Pericardium fibroblast (primary cell): ENCODE measurements around the gene SRPK3. TPM values are rescaled to one million over a fixed set of nuclear protein-coding genes. Genes with fewer than 3 reads are reported as not detected.

Experiments used
- total RNA-seq: library from RNA; depleted of rRNA; stranded (reverse); fragments of >200 nt; gene quantifications from 2 replicates; pipeline ENCODE4 v1.2.3, GENCODE V29; 2015

SRPK3 gene, protein sequence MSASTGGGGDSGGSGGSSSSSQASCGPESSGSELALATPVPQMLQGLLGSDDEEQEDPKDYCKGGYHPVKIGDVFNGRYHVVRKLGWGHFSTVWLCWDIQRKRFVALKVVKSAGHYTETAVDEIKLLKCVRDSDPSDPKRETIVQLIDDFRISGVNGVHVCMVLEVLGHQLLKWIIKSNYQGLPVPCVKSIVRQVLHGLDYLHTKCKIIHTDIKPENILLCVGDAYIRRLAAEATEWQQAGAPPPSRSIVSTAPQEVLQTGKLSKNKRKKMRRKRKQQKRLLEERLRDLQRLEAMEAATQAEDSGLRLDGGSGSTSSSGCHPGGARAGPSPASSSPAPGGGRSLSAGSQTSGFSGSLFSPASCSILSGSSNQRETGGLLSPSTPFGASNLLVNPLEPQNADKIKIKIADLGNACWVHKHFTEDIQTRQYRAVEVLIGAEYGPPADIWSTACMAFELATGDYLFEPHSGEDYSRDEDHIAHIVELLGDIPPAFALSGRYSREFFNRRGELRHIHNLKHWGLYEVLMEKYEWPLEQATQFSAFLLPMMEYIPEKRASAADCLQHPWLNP
- total RNA-seq = under 0.01 and 1.6 TPM in 2 replicates

GRCh38 chrX:153780678-153781427, at the start of gene SRPK3:
SRPK3 (plus strand) TSS chrX:153781041; CDS start chrX:153781087, 46 bp downstream.

GRCh38 chrX:153763989-153764755, 16.7 kb upstream of the SRPK3 start, which contains the start of gene PLXNB3:
PLXNB3 (plus strand) TSS chrX:153764249; CDS start chrX:153765536, 1,287 bp downstream.

GRCh38 chrX:153794018-153794896, 13.4 kb downstream of the SRPK3 start, which contains the start of the genes IDH3G and SSR4:
IDH3G (minus strand) TSS chrX:153794375; CDS start chrX:153794326, 49 bp downstream.
SSR4 (plus strand) TSS chrX:153794668; CDS start chrX:153794688, 20 bp downstream.

GRCh38 chrX:153829799-153830639, 49.2 kb downstream of the SRPK3 start, which contains the start of gene PDZD4:
PDZD4 (minus strand) TSS chrX:153830544; CDS start chrX:153830298, 246 bp downstream.

Other genes with a start within 250 kb of the SRPK3 start
- gene CCNQ, start 181.9 kb upstream of the SRPK3 start, total RNA-seq = 16.0 and 33.4 TPM in 2 replicates
- gene DUSP9, start 133.8 kb upstream of the SRPK3 start, total RNA-seq = 0.93 TPM in 1 of 2 replicates, not detected in the other
- 0.09 and 0.35 TPM in 2 replicates for gene PNCK, start 107.2 kb upstream of the SRPK3 start, total RNA-seq
- 22.1 and 24.0 TPM in 2 replicates for gene SLC6A8, start 93.1 kb upstream of the SRPK3 start, total RNA-seq
- 79.2 and 110 TPM in 2 replicates for gene BCAP31, start 56.7 kb upstream of the SRPK3 start, total RNA-seq
- gene ABCD1, start 56.2 kb upstream of the SRPK3 start, total RNA-seq = 12.9 and 16.3 TPM in 2 replicates
- gene PLXNB3, start 16.8 kb upstream of the SRPK3 start, total RNA-seq = 1.6 and 7.5 TPM in 2 replicates
- 80.7 and 86.6 TPM in 2 replicates for gene IDH3G, start 13.3 kb downstream of the SRPK3 start, total RNA-seq
- 256 and 443 TPM in 2 replicates for gene SSR4, start 13.6 kb downstream of the SRPK3 start, total RNA-seq
- gene PDZD4, start 49.5 kb downstream of the SRPK3 start, total RNA-seq = 1.0 and 5.1 TPM in 2 replicates
- gene L1CAM, start 105.1 kb downstream of the SRPK3 start, total RNA-seq = 0.34 and 0.47 TPM in 2 replicates
- 0.12 TPM in 1 of 2 replicates, not detected in the other for gene AVPR2, start 123.6 kb downstream of the SRPK3 start, total RNA-seq
- 0.58 and 4.5 TPM in 2 replicates for gene ARHGAP4, start 145.2 kb downstream of the SRPK3 start, total RNA-seq
- 89.0 and 90.2 TPM in 2 replicates for gene NAA10, start 154.0 kb downstream of the SRPK3 start, total RNA-seq
- 0.12 and 0.94 TPM in 2 replicates for gene RENBP, start 163.6 kb downstream of the SRPK3 start, total RNA-seq
- gene HCFC1, start 190.8 kb downstream of the SRPK3 start, total RNA-seq = 28.7 and 31.3 TPM in 2 replicates
- 6.9 and 11.8 TPM in 2 replicates for gene TMEM187, start 191.7 kb downstream of the SRPK3 start, total RNA-seq
- 86.6 and 190 TPM in 2 replicates for gene IRAK1, start 238.9 kb downstream of the SRPK3 start, total RNA-seq